Uterus (tissue), 2 donors: ENCODE measurements around the gene SSBP3.

Source experiments
- POLR2A ChIP-seq, 2 donors: fragments of 450-650 bp; IDR thresholded peaks; one replicate each; pipeline ENCODE4 v1.6.1; 2016; ENCODE audit warnings: antibody characterized with exemption in 2 of 2, mild to moderate bottlenecking in 1 of 2, moderate library complexity in 1 of 2
- TF ChIP-seq, protein P1 (sequence below), 4 experiments: fragments of 200-600 bp in 2 of 4; fragments of 450-650 bp in 2 of 4; sonication (generic) in 2 of 4; IDR thresholded peaks; one replicate each; pipeline ENCODE4 v1.5.1; 2016 to 2019; ENCODE audit warnings: antibody characterized with exemption in 4 of 4, mild to moderate bottlenecking in 2 of 4, moderate library complexity in 1 of 4

GRCh38 chr1:54341763-54342162, 64.4 kb downstream of the SSBP3 start:
- no peak for TF ChIP-seq POLR2A (IDR thresholded peaks at IDR 0.05)
- TF ChIP-seq, protein P1, sequence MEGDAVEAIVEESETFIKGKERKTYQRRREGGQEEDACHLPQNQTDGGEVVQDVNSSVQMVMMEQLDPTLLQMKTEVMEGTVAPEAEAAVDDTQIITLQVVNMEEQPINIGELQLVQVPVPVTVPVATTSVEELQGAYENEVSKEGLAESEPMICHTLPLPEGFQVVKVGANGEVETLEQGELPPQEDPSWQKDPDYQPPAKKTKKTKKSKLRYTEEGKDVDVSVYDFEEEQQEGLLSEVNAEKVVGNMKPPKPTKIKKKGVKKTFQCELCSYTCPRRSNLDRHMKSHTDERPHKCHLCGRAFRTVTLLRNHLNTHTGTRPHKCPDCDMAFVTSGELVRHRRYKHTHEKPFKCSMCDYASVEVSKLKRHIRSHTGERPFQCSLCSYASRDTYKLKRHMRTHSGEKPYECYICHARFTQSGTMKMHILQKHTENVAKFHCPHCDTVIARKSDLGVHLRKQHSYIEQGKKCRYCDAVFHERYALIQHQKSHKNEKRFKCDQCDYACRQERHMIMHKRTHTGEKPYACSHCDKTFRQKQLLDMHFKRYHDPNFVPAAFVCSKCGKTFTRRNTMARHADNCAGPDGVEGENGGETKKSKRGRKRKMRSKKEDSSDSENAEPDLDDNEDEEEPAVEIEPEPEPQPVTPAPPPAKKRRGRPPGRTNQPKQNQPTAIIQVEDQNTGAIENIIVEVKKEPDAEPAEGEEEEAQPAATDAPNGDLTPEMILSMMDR (IDR thresholded peaks at IDR 0.05): no peak
